Ovary (tissue), 9 donors: ENCODE results near the gene HSPA12A. TPM values are rescaled to one million over a fixed set of nuclear protein-coding genes. Genes with fewer than 3 reads are reported as not detected.

Experiments
- DNase-seq, 5 donors: peaks; one replicate each; pipeline ENCODE4 v3.0.0-alpha.2; 2019 to 2020
- H3K27ac ChIP-seq, 2 donors: fragments of 200-600 bp; one replicate each; pipeline versions ENCODE4 v1.5.1 to v1.8.0; 2019 to 2022
- H3K27me3 ChIP-seq: fragments of 200-600 bp; one replicate; pipeline ENCODE4 v1.8.0; 2022
- H3K36me3 ChIP-seq: fragments of 200-600 bp; sonication (generic); one replicate; pipeline ENCODE4 v1.5.1; 2019
- H3K4me1 ChIP-seq: one replicate; pipeline ENCODE4 v1.8.1; 2013; ENCODE audit warnings: mild to moderate bottlenecking, moderate library complexity; ENCODE audit not compliant: insufficient read depth
- H3K4me3 ChIP-seq: fragments of 200-600 bp; sonication (generic); one replicate; pipeline ENCODE4 v1.5.1; 2017
- H3K9me3 ChIP-seq, 2 donors: fragments of 200-600 bp in 1 of 2; sonication (generic) in 1 of 2; one replicate each; pipeline versions ENCODE4 v1.5.1 to v1.8.1; 2013 to 2019; ENCODE audit warnings: mild to moderate bottlenecking in 1 of 2, moderate library complexity in 1 of 2
- EP300 ChIP-seq: sonication (generic); formaldehyde crosslinking; IDR thresholded peaks from one replicate; pipeline ENCODE4 v1.6.1; 2017; ENCODE audit warnings: antibody characterized with exemption
- POLR2A ChIP-seq: fragments of 450-650 bp; IDR thresholded peaks from one replicate; pipeline ENCODE4 v1.6.1; 2017; ENCODE audit warnings: antibody characterized with exemption, mild to moderate bottlenecking, moderate library complexity
- WGBS, 3 donors: extraction: QIAGEN DNeasy Blood & Tissue Kit in 1 of 3; methylation state at CpG; one replicate each; pipeline versions ENCODE4 v1.1.5 to v1.1.7; 2013 to 2017; 5-methylcytosine and 5-hydroxymethylcytosine counted together
- intact Hi-C, 4 donors: fragments of 100-400 bp; cut with DNase I; formaldehyde crosslinking; loops; one replicate each; pipeline versions ENCODE4 v1.11.0 to v1.15.1; 2022 to 2023
- polyA plus RNA-seq, 2 donors: library from polyadenylated mRNA; stranded (reverse); fragments of 200-250 nt in 1 of 2; fragments of 350-450 nt in 1 of 2; fragmentation: Illumina TruSeq in 1 of 2; extraction: RNeasy Lipid Tissue Mini Kit (QIAGEN cat#74804) in 1 of 2; gene quantifications; one replicate each; pipeline ENCODE4 v1.2.3, GENCODE V29; 2013 to 2014
- total RNA-seq, 7 donors: library from RNA; depleted of rRNA in 2 of 7; stranded (reverse); fragments of >200 nt in 2 of 7; fragmentation: NEBNext Ultra II Directional in 3 of 7; extraction: Animal tissue kit (Norgen Biotek cat#: 25700) in 3 of 7; gene quantifications; one replicate each; pipeline versions ENCODE4 v1.1.0 to v1.2.4, GENCODE V29; 2016 to 2023
- TF ChIP-seq, protein P1 (sequence below), 3 donors: fragments of 450-650 bp in 2 of 3; fragments of 200-600 bp in 1 of 3; IDR thresholded peaks; one replicate each; pipeline versions ENCODE4 v1.5.1 to v1.8.0; 2016 to 2022; ENCODE audit warnings: antibody characterized with exemption in 3 of 3, mild to moderate bottlenecking in 1 of 3
- donor health status: DM: no; HTN: no; CAD: no; lungs with moderate emphysema.
- donor health status: DM: no; HTN: no; CAD: no.
- donor health status: Bipolar disorder and iron deficiency.
- donor health status: DM: yes; HTN: yes; CAD: no.
- donor health status: DM: no; HTN: no; CAD: no.
- donor health status: DM: yes; HTN: yes; CAD: no.

HSPA12A gene
- total and polyA plus RNA-seq, 9 donors = 16.0 to 47.5 (median 36.4) TPM

- TF ChIP-seq POLR2A (no peak), EP300 (no peak)
- TF ChIP-seq, protein P1, sequence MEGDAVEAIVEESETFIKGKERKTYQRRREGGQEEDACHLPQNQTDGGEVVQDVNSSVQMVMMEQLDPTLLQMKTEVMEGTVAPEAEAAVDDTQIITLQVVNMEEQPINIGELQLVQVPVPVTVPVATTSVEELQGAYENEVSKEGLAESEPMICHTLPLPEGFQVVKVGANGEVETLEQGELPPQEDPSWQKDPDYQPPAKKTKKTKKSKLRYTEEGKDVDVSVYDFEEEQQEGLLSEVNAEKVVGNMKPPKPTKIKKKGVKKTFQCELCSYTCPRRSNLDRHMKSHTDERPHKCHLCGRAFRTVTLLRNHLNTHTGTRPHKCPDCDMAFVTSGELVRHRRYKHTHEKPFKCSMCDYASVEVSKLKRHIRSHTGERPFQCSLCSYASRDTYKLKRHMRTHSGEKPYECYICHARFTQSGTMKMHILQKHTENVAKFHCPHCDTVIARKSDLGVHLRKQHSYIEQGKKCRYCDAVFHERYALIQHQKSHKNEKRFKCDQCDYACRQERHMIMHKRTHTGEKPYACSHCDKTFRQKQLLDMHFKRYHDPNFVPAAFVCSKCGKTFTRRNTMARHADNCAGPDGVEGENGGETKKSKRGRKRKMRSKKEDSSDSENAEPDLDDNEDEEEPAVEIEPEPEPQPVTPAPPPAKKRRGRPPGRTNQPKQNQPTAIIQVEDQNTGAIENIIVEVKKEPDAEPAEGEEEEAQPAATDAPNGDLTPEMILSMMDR (IDR thresholded peaks at IDR 0.05) = no peak
- DNase-seq = no peak
- no peaks in the 10 kb centered on the region for H3K36me3 ChIP-seq
- H3K4me3 ChIP-seq = no peak overlapping the region
- 55 to 64% (median 58%) methylated on average over 13 of the region's 13 CpGs for WGBS, 3 donors
- H3K27ac ChIP-seq = no peak overlapping the region
- H3K27me3 ChIP-seq = no peaks in the 10 kb centered on the region
- intact Hi-C loops = loop anchor here in 1 of 4 donors (10.0 kb wide), 1 partner anchor 158 kb away; the partner anchor contains the start of gene PNLIPRP2
- no peaks in the 10 kb centered on the region for H3K4me1 ChIP-seq
- H3K9me3 ChIP-seq = no peaks in the 10 kb centered on the region
Measured at GRCh38 chr10:116783011-116783655, 40.8 kb upstream of the HSPA12A start.

- no peak overlapping the region for H3K27ac ChIP-seq
- no peak for DNase-seq
- H3K4me3 ChIP-seq = no peak overlapping the region
- intact Hi-C loops = loop anchor here in 1 of 4 donors (10.0 kb wide), 1 partner anchor 157 kb away; the partner anchor contains the start of gene PNLIPRP2
- H3K9me3 ChIP-seq = no peaks in the 10 kb centered on the region
- H3K4me1 ChIP-seq = no peaks in the 10 kb centered on the region
- 87 to 90% (median 88%) methylated on average over 7 of the region's 7 CpGs for whole genome bisulfite sequencing, 3 donors
- no peak for TF ChIP-seq EP300
- no peaks in the 10 kb centered on the region for H3K27me3 ChIP-seq
- no peaks in the 10 kb centered on the region for H3K36me3 ChIP-seq
Measured at GRCh38 chr10:116781370-116781884, 39.1 kb upstream of the HSPA12A start.

- WGBS, 3 donors = 79 to 95% (median 93%) methylated on average over 3 of the region's 3 CpGs
- Histone ChIP-seq H3K36me3 (no peaks in the 10 kb centered on the region), H3K27ac (no peak overlapping the region), H3K4me3 (no peak overlapping the region), H3K4me1 (no peaks in the 10 kb centered on the region), H3K9me3 (no peaks in the 10 kb centered on the region), H3K27me3 (no peaks in the 10 kb centered on the region)
- no peak for DNase-seq
- intact Hi-C loops = loop anchor here in 1 of 4 donors (10.0 kb wide), 1 partner anchor 156 kb away; the partner anchor contains the start of gene PNLIPRP2
- TF ChIP-seq EP300 (no peak), POLR2A (no peak)
- TF ChIP-seq, protein P1 (IDR thresholded peaks at IDR 0.05) = no peak
Measured at GRCh38 chr10:116780691-116781205, 38.4 kb upstream of the HSPA12A start.

- no peak overlapping the region for H3K4me3 ChIP-seq
- peaks cover 3% of the 10 kb centered on the region for H3K4me1 ChIP-seq
- WGBS, 3 donors = 81 to 87% (median 85%) methylated on average over 16 of the region's 16 CpGs
- no peaks in the 10 kb centered on the region for H3K36me3 ChIP-seq
- H3K9me3 ChIP-seq = no peaks in the 10 kb centered on the region
- TF ChIP-seq, protein P1 (IDR thresholded peaks at IDR 0.05) = no peak
- no peak for TF ChIP-seq EP300
- TF ChIP-seq POLR2A = no peak
- H3K27me3 ChIP-seq = no peaks in the 10 kb centered on the region
- no peak overlapping the region for H3K27ac ChIP-seq
- no peak for DNase-seq
- intact Hi-C loops = no loop called here
Measured at GRCh38 chr10:116779076-116779687, 36.8 kb upstream of the HSPA12A start.
